ENCODE measurements around the gene HOXC10.

HOXC10 gene

DNA sequence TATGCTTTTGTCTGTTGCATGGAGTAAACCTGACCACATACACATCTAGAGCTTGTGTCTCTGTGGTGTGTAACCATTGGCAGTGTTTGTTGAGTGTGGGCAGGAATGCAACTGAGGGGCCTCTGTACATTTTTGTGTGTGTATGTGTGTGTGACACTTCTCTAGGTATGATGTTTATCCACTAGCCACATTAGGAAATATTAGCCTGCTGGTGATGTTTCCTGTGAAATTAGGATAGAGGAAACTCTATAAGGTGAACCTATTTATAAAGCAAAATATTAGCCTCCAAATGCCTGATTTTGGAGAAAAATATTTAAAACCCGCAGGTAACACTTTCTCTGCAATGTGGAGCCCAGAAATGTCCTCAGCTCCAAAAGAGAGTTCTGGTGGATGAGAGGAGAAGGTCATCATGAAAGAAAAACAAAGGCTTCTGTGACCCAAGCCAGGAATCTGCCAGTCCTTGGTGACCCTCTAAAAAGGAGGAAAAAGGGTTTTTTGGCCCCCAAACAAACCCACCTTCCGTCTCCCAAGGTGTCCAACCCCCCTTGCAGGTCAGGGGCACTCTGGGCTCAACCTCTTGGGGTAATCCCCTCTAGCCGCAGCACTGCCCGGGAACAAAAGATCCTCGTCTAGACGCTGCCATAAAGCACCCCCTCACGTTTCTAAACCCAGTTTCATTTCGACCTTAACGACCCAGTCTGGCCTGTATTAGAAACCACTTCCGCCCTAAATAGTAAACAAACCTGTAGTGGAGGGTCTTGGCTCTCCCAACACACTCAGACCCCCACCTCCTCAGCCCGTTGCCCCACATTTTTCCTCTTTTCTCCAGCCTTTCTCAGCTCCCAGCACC is 7.1 kb upstream of the HOXC10 start:
- no peak for DNase-seq

DNA sequence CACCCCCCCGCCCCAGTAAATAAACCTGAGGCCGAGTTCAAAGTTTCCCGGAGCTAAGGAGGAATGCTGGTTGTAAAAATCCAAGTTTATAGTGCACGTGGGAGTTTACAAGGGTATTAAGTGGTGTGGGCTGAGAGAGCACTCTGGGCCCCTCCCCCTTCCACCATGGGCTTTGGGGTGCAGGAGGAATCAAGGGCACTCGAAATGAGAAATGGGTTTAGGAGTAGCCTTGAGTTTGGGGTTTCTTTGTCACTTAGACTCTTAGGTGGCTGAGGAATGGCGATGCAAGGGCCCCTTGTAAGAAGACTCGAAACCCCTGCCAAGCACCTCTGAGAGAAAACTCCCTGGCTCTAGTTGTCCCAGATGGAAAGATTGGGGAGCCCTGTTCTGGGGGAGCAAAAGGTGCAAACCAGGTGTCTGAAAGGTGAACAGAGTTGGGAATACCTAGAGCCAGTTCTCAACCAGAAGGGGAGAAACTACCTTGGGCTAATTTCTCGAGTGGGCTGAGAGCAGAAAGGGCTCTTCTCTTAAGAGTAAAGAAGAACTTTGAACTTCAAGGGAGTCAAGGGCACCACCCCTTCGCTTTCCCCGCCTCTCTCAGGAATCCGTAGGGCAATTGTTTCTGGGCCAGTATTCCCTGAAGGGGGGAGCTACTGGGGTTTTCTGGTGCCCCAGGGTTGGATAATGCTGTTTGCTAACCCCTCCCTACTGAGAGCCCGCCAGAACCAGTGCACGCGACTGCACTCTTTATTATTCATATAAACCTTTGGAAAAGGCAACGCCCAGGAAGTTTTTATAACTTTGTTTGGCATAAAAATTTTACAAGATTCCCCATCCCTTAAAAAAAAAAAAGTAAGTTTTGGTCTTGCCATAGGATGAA is 6.2 kb upstream of the HOXC10 start:
- DNase-seq: no peak

GRCh38 chr12:53980104-53980801 is 4.7 kb upstream of the HOXC10 start:
- DNase-seq: no peak

DNA sequence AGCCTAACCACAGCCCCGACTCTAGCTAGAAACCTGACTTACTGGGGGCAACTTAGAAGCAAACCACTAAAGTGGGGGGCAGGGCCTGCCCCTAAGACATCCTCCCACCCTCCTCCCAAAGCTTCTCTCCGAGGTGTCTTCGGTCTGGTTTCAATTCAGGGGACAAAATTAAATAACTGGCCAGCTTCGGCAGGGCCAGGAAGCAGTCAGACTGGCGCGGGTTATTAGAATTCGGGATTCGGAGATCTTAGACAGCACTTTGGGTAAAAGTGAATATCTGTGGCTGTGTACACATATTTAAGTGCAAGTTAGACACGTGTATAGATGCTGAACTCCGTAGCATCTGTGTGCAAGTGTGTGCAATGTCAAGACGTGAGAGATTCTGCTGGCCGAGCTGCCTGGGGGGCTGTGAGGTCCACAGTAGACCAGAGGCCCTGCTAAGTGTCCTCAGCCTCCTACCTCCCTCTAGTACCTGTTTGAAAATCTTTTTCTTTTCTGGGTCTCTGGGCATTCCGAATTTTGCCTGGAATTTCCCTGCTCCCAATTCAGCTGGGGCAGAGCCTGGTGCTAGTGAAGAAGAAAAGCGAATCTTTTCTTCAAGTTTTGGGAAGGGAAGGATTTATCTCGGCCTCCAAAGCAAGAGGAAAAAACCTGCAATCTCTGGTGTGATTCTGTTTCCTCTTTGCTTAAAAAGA is 4.0 kb upstream of the HOXC10 start:
- DNase-seq: no peak

DNA sequence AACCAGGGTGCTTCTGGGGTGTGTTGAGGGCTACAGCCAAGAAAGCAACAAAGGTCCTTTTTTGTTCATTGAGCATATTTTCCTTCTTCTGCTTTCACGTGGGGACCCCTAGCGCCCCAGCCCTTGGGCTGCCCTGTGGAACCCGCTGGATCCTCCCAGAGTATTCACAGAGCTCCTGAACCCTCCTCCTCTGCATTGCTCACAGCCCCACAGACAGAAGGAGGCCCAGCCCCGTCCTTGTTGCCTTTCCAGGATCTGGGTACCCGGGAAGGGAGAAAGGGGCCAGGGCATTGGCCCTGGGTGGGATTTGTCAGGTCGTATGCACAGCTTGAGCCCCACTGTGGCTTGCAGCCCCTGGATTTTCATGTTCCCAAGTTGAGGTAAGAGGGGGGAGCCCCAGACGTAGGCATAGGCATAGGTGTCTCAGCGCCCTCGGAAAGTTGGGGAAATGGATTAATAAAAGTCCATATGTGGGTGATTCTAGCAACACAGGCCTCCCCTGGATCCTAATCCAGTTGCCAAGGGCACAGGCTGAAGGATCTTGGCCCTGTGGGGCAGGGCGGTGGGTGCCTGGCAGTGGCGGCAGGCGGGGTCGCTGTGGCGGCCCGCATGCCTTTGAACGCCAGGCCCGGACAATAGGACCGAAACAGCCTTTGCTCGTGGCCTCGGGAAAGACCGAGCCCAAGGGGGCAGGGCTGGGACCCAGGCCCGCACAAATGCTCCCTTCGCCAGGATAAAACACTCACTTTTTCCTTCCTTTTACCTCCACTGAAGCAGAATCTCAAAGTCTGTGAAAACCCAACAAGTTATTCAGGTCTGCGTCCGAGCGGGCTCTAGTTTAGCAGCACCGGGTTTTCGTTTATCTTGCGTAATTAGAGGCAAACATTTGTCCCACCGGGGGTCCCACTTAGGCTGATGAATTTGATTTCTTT is 3.0 kb upstream of the HOXC10 start:
- no peak for DNase-seq

DNA sequence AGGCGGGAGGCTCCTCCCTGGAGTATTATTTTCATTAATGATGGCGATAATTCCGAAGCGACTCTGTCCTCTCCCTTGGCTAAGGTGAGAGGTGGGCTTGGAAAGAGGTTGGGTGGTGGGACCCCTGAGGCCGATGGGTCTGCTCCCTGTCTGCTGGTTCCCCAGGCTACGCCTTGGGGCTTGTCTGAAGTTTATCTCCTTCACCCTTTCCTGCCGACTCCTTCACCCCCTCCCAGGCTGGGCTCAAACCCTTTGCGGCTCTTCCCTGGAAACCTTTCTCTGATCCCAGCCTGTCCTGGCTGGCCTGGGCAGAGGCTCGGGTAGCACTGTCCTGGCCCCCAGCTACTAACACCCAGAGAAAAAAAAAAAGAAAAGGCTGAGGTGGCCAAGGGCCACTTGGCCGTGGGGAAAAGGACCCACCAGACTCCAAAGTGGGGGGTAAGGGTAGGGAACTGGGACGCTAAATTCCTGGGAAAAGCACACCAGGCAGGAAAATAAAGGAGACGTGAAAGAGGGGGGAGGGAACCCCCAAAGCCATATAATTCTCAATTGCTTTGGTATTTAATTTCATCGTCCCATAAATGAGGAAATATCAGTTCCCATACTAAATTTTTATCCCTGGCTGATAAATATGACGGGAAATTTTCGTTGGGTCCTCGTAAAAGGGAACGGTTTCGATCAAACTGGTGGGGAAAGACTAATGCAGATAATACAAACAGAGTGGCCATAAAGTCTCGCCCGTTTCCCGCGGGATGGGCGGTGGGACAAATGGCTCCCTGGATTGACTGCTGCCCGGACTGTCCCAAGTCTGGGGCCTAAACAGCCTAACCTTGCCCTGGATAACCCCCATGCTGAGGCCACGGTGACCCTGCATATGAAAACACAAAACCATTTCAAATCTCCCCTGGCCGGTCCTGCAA is 2.0 kb upstream of the HOXC10 start:
- no peak for DNase-seq

- no peak for DNase-seq
Observed at GRCh38 chr12:53983568-53983949, 1.4 kb upstream of the HOXC10 start.

- no peak for DNase-seq
Observed at GRCh38 chr12:53983950-53984572, 885 bp upstream of the HOXC10 start.

DNA sequence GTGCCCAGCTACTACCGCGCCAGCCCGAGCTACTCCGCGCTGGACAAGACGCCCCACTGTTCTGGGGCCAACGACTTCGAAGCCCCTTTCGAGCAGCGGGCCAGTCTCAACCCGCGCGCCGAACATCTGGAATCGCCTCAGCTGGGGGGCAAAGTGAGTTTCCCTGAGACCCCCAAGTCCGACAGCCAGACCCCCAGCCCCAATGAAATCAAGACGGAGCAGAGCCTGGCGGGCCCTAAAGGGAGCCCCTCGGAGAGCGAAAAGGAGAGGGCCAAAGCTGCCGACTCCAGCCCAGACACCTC is 697 bp downstream of the HOXC10 start:
- DNase-seq: no peak

GRCh38 chr12:53985994-53986685 is 1.2 kb downstream of the HOXC10 start:
- no peak for DNase-seq

DNA sequence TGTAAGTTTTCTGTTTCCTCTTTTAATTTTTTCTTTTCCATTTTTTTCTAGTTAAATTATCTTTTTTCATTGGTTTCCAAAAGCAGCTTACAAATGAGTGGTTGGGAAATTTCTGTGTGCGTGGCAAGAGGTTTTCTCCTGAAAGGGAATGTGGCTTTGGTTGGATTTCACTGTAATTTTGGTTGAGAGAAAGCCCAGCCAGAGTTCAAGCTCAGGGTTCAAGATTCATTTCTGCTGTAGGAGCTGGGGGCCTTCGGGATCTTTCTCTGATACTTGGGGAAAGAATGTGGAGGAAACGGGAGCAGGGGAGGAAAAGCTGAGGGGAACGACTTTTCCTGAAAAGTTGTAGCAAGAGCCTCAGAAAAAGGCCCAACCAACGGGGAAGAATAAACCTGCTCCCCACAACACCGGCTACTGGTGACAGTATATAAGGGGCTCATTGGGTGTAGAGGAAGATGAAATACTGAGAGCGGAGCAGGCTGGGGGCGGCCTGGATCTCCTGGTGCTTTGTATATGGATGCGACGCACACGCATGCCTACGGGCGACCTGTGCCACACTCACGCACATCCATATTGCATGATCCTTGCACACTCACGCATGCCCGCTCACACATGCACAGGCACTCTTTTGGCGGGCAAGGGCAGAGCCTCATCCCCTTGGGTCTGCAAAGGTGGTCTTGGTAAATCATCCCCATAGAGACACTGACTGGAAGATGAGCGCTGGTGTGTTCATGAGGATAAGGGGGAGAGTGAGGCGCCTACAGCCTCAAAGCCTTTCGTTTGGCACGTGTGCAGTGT is 1.9 kb downstream of the HOXC10 start:
- no peak for DNase-seq

DNA sequence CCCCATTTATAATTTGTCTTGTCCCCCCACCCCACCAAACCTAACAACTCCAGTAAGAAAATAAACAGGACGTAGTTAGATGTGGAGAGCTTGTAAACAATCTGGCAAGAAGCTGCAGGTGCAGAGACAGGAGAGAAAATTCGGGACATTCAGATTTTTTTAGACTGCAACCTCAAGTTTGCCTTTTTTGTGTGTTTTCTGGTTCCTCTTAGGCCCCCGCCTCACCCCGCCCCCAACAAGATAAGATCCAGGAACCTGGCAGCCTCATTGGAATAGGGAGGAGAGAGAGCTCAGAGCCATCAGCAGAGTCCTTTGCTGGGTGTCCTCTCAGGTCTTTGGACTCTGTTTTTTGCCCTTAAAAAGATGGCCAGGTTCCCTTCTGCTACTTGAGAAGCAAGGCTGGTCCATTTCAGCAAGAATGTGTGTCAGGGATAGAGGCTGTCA is 2.9 kb downstream of the HOXC10 start:
- no peak for DNase-seq

DNA sequence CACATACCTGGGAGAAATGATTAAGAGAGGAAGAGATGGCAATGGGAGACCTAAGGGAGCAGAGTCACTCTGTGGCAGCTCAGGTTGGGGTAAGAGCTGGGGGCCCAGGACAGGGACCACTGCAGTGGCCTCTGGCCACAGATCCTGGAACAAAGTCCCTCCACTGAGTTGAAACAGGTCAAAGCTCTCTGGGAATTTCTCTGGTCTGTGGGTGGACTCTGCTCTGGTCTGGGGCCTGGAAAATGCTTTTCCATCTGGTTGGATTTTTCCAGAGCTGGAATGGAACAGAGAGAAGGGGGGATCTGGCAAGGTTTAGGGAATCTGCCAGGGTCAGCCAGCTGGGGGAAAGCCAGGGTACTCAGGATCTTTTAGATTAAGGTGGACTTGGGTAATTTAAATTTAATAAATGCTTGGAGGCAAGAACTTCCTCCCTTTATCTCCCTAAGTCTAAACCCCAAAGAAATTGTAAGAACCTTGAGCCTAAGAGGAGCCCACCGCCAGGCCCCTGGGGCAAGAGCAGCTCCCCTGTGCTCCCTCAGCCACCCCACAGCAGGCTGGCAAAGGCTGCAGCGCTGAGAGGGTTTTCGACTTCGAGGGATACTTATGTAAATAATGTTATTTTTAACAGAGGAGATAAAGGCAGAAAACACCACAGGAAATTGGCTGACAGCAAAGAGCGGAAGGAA is 3.7 kb downstream of the HOXC10 start:
- DNase-seq: no peak

- peak; percentile 28 for DNase-seq
Observed at GRCh38 chr12:53989227-53990113, 4.5 kb downstream of the HOXC10 start.

GRCh38 chr12:53990311-53991076 is 5.5 kb downstream of the HOXC10 start:
- no peak for DNase-seq

DNA sequence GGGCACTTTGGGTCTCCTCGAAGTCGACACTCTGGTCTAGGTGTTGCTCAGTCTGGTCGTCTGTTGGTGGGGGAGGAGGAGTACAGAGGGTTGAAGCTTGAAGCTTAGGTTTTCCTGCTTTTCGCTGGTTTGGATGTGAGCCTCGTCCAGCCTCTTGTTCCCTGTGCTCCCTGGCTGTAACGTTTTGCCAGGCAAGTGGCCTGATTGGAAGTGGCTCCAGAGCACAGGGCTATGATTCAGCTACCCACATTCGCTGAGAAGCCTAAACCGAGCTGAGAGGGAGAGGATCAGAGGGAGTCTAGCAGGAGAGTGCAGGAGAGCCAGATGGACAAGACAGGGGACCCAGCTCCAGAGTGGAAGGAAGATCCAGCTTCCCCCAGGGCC is 6.1 kb downstream of the HOXC10 start:
- no peak for DNase-seq

Measured in SIG-M5 (cell line).